GM19455 (cell line): ENCODE data around the gene UHRF2.
"Not testable (repeated sequence)": the region's sequence is repeated elsewhere in the genome, so short reads cannot be mapped to it uniquely, and the experiment has no call there.

ENCODE experiments used
- ATAC-seq: cut with Tn5 transposase; IDR thresholded peaks from one replicate; pipeline ENCODE4 v1.9.1; 2021; ENCODE audit not compliant: unreplicated experiment

UHRF2 gene

DNA sequence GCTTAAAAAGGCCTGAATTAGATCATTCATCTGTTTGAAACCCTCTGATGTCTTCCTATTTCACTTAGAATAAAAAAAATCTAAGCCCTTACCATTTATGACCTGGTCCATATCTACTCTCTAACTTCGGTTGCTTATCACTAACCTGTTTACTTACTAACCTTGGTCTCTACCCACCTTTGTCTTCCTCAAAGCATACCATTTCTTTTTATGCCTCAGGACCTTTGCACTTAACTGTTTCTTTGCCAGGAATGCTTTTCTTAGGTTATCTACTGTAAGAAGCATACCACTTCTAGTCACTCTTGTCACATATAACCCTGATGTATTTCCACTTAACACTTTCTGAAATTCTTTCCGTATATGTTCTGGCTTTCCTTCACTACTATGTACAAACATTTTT lies 67.0 kb downstream of the UHRF2 start:
- ATAC-seq, result no peak

GRCh38 chr9:6484210-6484609 lies 71.2 kb downstream of the UHRF2 start:
- ATAC-seq, result no peak

GRCh38 chr9:6488395-6488794 lies 75.4 kb downstream of the UHRF2 start:
- ATAC-seq, result no peak

- no peak for ATAC-seq
These were observed 76.1 kb downstream of the UHRF2 start for GRCh38 chr9:6489099-6489498.

DNA sequence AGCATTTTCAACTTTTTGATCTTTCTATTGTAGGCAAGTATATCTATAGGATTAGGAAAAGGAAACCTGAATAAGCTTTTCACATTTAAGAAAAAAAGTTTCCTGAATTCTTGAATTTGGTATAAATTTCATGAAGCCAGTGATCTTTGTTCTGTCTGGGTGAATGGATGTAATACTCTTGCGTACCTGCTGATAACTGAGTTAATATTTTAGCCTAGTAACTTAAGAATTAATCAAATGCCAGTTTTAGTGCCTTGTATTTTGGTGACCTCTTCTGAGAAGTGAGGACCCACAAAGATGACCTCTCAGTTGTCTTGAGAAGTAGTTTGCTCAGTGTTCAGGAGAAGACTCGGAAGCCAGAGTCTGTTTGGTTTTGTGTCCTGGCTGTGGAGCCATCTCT lies 77.9 kb downstream of the UHRF2 start:
- no peak for ATAC-seq

DNA sequence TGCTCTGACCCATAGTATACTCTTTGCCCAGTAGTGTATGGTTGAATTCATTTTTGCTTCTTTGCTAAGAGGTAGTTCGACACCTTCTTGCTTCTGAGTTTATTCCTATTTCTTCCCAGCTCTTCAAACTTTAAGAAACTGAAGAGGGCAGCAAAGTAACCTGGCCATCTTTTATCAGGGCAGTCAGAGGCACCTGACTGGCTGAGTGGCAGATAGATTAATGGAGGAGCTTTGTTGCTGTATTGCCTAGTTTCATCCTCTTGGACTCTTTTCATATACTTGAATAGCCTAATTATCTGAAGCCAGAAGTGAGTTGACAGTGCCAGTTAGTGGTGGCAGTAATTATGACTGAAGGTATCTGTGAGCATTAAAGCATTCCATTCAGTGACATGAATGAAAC lies 82.5 kb downstream of the UHRF2 start:
- no peak for ATAC-seq

DNA sequence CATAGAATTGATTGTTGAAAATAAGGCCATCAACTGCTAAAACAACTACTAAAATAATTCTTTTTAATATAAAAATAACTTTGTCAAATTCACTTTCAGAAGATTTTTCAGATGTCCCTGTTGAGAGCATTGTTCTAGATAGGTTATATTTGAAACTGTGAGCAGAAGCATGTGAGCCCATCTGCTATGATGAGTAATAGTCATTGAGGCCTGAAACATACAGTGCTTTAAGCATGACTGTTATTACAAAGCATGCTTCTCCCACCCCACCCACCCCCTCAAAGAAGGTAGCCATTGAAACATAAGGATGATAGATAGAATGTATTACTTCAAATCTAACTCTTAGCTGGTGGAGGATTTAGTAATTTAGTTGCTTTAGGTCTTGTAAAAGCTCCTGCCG lies 86.0 kb downstream of the UHRF2 start:
- ATAC-seq, result no peak

DNA sequence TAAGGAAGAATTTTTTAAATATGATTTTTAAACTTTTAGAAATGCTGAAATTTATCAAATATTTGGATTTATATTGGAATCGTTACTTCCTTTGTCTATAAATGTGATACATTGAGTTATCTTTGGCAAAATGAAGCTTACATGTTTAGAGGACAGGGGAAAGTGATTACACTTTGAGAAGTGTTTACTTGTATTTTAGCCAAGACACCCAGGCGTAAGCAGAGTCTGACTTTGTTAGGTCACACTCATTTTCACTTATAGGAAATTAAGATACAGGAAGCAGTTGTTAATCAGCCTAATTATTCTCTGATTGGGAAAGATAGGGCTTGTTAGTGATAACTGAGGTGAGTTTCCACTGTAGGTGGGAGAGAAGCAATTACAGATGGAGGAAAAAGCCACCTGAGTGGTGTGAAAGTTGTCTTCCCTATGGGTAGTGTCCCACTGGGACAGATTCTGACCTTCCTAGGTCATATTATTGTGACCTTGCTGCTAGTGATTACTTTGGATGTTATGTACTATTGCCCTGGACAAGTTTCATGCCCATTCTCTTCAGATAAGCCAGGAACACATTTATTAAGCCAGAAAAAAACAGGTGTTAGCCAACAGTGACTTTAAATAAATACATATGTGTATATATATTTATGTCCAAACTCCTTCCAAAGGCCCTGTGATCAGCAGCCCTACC lies 88.7 kb downstream of the UHRF2 start:
- ATAC-seq, result no peak

DNA sequence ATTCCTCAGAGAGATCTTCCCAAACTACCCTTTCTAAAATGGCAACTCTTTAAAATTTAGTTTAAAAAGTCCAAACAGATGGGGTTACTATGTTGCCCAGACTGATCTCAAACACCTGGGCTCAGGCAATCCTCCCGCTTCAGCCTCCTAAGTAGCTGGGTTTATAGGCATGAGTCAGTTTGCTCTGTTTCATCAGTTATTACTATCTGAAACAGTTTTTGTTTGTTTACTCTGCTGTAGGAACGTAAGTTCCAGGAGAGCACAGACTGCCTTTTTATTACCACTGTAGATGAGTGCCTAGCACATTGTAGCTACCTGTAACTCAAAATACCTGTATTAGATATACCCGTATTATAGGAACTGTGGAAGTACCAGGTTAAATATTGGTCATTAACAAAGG lies 89.4 kb downstream of the UHRF2 start:
- no peak for ATAC-seq

DNA sequence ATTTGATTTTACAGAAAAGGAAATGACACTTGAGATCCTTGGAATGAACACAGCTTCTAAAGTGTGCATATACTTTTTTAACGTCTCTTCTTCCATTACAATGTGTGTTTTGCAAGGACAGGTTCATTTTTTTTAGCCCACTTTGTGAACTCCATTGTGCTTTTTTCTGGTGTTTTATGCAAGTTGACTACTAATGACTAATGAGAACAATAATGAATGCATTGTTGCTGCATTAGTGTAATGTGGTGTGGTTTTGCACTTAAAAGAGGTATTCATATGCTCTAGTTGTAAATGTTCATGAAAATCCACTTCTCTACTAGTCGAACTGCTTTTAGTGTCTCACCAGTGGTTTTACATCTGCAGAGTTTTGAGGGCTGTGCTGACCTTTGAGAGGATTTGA lies 93.6 kb downstream of the UHRF2 start:
- ATAC-seq, result no peak

GRCh38 chr9:6512085-6512657 lies 99.2 kb downstream of the UHRF2 start:
- no peak for ATAC-seq

- no peak for ATAC-seq
These were observed 109.3 kb downstream of the UHRF2 start for GRCh38 chr9:6522263-6522662.

- ATAC-seq, result no peak
These were observed 112.5 kb downstream of the UHRF2 start for GRCh38 chr9:6525326-6526045.

DNA sequence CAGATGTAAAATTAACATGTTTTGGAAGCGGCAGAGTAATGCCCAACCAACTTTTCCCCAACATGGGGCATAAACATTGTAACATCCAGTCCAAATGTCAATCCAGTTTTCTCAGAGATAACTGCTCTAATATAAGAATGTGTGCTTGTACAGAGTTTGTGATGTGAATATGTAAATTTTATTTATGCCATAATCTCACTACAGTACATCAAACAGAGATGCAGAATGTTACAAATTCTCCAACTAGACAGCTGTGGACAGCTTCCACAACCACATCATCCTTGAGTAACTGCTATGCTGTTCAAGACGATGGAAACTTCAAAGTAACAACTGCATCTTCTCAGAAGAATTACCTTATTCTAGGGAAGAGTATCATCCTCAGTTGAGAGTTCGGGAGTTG lies 122.6 kb downstream of the UHRF2 start:
- no peak for ATAC-seq

- no peak for ATAC-seq
These were observed 125.7 kb downstream of the UHRF2 start for GRCh38 chr9:6538666-6539071.

- not testable (repeated sequence) for ATAC-seq
These were observed 129.6 kb downstream of the UHRF2 start for GRCh38 chr9:6542617-6543016.

DNA sequence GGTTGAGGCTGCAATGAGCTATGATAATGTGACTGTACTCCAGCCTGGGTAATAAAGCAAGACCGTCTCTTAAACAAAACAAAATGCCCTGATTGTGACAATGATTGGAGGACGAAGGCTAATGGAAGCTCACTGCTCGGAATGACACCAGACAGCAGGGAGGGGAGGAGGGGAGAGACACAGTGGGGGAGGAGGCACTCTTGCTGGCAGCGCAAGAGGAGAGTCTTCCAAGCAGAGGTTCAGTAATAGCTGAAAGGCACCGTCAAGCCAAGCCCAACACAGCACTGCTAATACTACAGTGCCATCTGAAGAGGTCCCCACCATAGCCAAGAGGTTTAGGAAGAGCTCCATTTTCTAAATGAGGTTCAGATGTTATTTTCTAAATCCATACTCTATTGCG lies 130.2 kb downstream of the UHRF2 start:
- ATAC-seq, result no peak

- ATAC-seq, result no peak
These were observed 132.2 kb downstream of the UHRF2 start for GRCh38 chr9:6545017-6545691.

DNA sequence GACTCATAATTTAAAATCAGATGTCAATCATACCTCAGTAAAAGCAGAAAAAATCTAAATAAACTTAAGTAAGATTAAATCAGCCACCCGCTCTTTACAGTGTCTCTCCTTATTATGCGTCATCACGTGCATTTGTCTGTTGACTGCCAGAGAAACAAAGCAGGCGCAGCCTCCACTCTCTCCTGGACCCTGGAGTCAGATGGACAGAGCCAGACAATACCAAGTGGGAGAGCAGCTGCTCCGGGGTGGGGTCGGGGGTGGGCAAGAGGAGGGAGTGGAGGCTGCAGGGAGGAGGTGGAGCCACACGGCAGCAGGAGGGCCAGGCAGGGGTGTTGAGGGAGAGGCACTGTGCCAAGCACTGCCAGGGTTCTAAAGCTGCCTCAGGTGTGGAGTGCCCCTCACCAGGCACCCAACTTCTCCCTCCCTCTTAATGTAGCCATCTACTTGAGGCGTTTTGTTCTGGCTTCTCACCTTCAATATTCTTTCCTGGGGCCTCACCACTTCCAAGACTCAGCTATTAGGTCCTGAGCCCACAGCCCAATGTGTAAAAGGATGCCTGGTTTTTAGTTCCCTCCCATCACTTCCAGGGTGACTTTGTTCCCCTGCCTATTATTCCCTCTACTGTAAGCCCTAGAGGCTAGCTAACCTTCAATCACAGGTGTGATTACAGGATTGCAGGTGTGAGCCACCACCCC lies 136.3 kb downstream of the UHRF2 start:
- no peak for ATAC-seq

DNA sequence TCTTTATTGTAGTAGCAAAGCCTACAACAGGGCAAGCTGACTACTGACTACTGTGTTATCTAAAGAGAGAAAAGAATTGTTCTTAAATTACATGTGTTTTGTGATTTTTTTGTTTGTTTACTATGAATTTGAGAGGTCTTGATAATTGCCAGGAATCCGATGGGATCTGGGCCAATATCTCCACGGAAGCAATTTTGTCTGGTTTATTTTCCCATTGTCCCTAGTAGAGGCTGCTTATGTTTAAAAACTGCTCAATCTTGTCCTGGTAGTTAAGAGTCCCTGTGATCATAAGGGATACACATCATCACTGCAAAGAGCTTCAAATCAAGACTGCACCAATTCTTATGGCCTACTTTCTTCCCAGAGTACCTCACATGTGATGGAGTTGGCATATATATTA lies 138.1 kb downstream of the UHRF2 start:
- ATAC-seq, result no peak

DNA sequence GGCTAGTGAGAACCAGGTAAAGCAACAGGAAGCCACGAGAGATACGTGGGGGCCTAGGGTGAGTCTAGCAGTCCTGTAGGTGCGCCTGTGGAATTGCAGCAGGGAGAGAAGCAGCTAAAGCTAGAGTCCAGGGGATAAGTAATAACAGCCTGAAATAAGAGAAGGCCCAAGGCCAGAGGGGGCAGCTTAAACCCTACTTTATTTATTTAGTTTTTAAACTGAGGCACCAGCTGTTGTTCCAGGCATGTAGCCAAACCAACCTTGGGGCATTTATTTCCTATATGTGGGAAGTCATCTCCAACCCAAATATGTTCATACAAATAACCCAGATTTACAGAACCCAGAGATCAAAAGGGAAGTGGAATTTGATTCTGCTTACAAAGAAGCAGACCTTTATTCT lies 139.0 kb downstream of the UHRF2 start:
- ATAC-seq, result no peak
